ENCODE measurements around the gene NOS1.

Gene NOS1

GRCh38 chr12:117166107-117166506 is 195.3 kb downstream of the NOS1 start:
- no peak for DNase-seq

- DNase-seq = no peak
Observed at GRCh38 chr12:117165342-117165741, 196.1 kb downstream of the NOS1 start.

GRCh38 chr12:117162633-117163032 is 198.8 kb downstream of the NOS1 start:
- DNase-seq = no peak

GRCh38 chr12:117162167-117162539 is 199.3 kb downstream of the NOS1 start:
- no peak for DNase-seq

DNA sequence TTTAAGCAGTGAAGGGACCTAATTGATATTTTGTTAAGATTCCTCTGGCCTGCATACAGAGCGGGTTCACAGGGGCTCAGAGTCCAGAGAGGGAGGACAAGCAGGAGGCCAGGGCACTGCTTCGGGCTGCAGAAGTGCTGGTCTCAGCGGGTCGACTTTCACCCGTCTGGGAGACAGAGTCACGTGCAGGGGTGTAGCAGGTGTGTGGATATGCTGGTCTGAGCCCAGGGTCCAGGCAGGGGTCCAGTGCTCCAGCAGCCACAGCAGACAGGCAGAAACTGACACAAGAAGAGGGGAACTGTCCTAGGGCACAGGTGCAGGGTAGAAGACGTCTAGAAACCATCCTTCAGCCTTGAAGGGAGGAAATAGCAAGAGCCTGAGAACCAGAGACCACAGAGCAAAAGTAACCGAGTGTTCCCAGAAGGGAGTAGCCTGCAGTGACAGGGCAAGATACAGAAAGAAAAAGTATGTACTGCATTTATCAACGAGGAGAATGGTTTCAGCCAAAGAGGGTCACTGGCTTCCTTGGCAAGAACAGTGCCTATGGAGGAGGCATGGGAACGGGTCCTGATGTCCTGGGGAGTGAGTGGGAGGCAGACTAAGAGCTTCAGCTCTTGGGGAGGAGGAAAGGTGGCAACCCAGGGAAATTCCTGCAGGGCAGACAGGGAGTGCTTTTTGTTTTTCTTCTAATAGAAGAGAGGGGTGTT is 199.8 kb downstream of the NOS1 start:
- no peak for DNase-seq

DNA sequence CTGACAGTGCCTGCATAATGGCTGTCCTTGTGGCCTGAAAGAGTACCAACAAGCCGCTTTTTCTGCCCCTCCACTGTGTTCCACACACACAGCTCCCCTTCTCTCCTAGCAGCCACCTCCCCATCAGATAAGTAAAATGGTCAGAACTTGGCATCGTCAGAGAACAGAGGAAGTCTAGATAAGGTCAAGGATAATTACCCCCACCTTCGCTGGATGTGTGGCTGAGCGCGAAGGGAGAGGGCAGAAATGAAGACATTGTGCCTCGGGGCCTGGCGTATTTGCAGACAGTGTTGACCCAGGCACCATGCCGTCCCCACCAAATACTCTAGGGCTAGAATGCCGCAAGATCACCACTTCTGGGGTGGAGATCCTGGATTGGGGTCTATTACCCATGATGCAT is 201.8 kb downstream of the NOS1 start:
- no peak for DNase-seq

- DNase-seq = no peak
Observed at GRCh38 chr12:117158911-117159553, 202.4 kb downstream of the NOS1 start.
